SK-N-SH (cell line): ENCODE measurements around the gene LMNTD2. TPM values are rescaled to one million over a fixed set of nuclear protein-coding genes. Genes with fewer than 3 reads are reported as not detected.

Experiments
- CTCF ChIA-PET: fragments of 300-600, 350-600 bp; formaldehyde crosslinking; extraction: SDS; loops from one replicate; lab custom pipeline; 2021; lab: Yijun Ruan, JAX
- POLR2A ChIA-PET: fragments of 350-600 bp; sonication (Branson Sonifier 250); formaldehyde crosslinking; extraction: SDS; loops from one replicate; lab custom pipeline; 2020; ENCODE audit warnings: antibody characterized with exemption, inconsistent platforms; lab: Yijun Ruan, JAX
- DNase-seq: peaks from one replicate; pipeline ENCODE4 v3.0.0; 2012
- H2AFZ ChIP-seq: fragments of 200-600 bp; sonication (generic); 2 replicates; pipeline ENCODE4 v1.8.1; 2016; ENCODE audit warnings: antibody characterized with exemption, mild to moderate bottlenecking, low read depth
- H3F3A ChIP-seq: fragments of 200-600 bp; sonication (generic); replicated peaks from 2 replicates; pipeline ENCODE3; 2016; ENCODE audit warnings: antibody characterized with exemption, mild to moderate bottlenecking; ENCODE audit not compliant: insufficient read depth
- H3K27ac ChIP-seq, 2 experiments: fragments of 200-500 bp in 1 of 2; fragments of 200-600 bp in 1 of 2; sonication (Bioruptor generic) in 1 of 2; sonication (generic), shearing (Covaris generic) in 1 of 2; 2 replicates each; pipeline versions ENCODE4 v1.5.1 to v1.6.1; 2014 to 2016; ENCODE audit warnings: low read depth in 2 of 2, inconsistent platforms in 1 of 2, low read length in 1 of 2, mild to moderate bottlenecking in 1 of 2, mixed read lengths in 1 of 2
- H3K27me3 ChIP-seq: fragments of 200-600 bp; sonication (generic), shearing (Covaris generic); 2 replicates; pipeline ENCODE4 v1.6.1; 2016; ENCODE audit warnings: mixed run types; ENCODE audit not compliant: insufficient read depth
- H3K36me3 ChIP-seq, 2 experiments: fragments of 200-500 bp in 1 of 2; fragments of 200-600 bp in 1 of 2; sonication (Bioruptor generic) in 1 of 2; sonication (generic) in 1 of 2; replicated peaks in 1 of 2; 2 replicates each; pipeline versions ENCODE3 to v1.5.1; 2014 to 2016; ENCODE audit warnings: low read length in 1 of 2, mild to moderate bottlenecking in 1 of 2; ENCODE audit not compliant: insufficient read depth in 2 of 2, control insufficient read depth in 1 of 2
- H3K4me1 ChIP-seq, 2 experiments: fragments of 200-500 bp in 1 of 2; fragments of 200-600 bp in 1 of 2; sonication (Bioruptor generic) in 1 of 2; sonication (generic), shearing (Covaris generic) in 1 of 2; 2 replicates each; pipeline versions ENCODE4 v1.5.1 to v1.6.1; 2014 to 2016; ENCODE audit warnings: low read depth in 1 of 2, low read length in 1 of 2, mixed run types in 1 of 2; ENCODE audit not compliant: insufficient read depth in 2 of 2, control insufficient read depth in 1 of 2
- H3K4me2 ChIP-seq: fragments of 200-600 bp; sonication (generic), shearing (Covaris generic); 2 replicates; pipeline ENCODE4 v1.6.1; 2017; ENCODE audit warnings: mixed run types
- H3K4me3 ChIP-seq, 2 experiments: fragments of 200-500 bp in 1 of 2; fragments of 200-600 bp in 1 of 2; sonication (Bioruptor generic) in 1 of 2; sonication (generic), shearing (Covaris generic) in 1 of 2; 2 replicates each; pipeline versions ENCODE4 v1.5.1 to v1.8.1; 2014 to 2016; ENCODE audit warnings: low read depth in 2 of 2, inconsistent platforms in 1 of 2, low read length in 1 of 2, mild to moderate bottlenecking in 1 of 2, mixed read lengths in 1 of 2, moderate library complexity in 1 of 2
- H3K79me2 ChIP-seq: fragments of 200-600 bp; sonication (generic); 2 replicates; pipeline ENCODE4 v1.8.1; 2017; ENCODE audit warnings: mild to moderate bottlenecking; ENCODE audit not compliant: insufficient read depth
- H3K9ac ChIP-seq: fragments of 200-600 bp; sonication (generic); 2 replicates; pipeline ENCODE4 v1.6.1; 2017; ENCODE audit warnings: mixed run types
- H3K9me2 ChIP-seq: fragments of 200-600 bp; sonication (generic); 2 replicates; pipeline ENCODE4 v1.6.1; 2017; ENCODE audit warnings: mixed run types
- H3K9me3 ChIP-seq: fragments of 200-600 bp; sonication (generic); 2 replicates; pipeline ENCODE4 v1.6.1; 2017; ENCODE audit warnings: mixed run types, mild to moderate bottlenecking, moderate library complexity
- H4K20me1 ChIP-seq: fragments of 200-600 bp; sonication (generic); 2 replicates; pipeline ENCODE4 v1.6.1; 2017; ENCODE audit warnings: mild to moderate bottlenecking, mixed run types; ENCODE audit not compliant: insufficient read depth
- EP300 ChIP-seq, 2 experiments: IDR thresholded peaks; 2 replicates each; pipeline versions ENCODE4 v1.4.0 to v1.6.1; 2012; ENCODE audit warnings: borderline replicate concordance in 1 of 2, low read depth in 1 of 2, low read length in 1 of 2
- FOSL2 ChIP-seq: IDR thresholded peaks from 2 replicates; pipeline ENCODE4 v1.4.0; 2012; ENCODE audit warnings: low read depth, mild to moderate bottlenecking, moderate library complexity, borderline replicate concordance
- FOXJ3 ChIP-seq: sonication (generic); formaldehyde crosslinking; IDR thresholded peaks from 2 replicates; pipeline ENCODE4 v1.5.1; 2020; ENCODE audit warnings: mild to moderate bottlenecking, missing genetic modification reagents
- FOXM1 ChIP-seq: IDR thresholded peaks from 2 replicates; pipeline ENCODE4 v1.4.0; 2012; ENCODE audit warnings: low read depth, mild to moderate bottlenecking
- GATA2 ChIP-seq: sonication (generic); formaldehyde crosslinking; IDR thresholded peaks from 2 replicates; pipeline ENCODE4 v1.5.0; 2020; ENCODE audit warnings: mild to moderate bottlenecking, missing genetic modification reagents
- JUND ChIP-seq: IDR thresholded peaks from 2 replicates; pipeline ENCODE4 v1.4.0; 2012
- NFIC ChIP-seq: IDR thresholded peaks from 2 replicates; pipeline ENCODE4 v1.4.0; 2012; ENCODE audit warnings: borderline replicate concordance
- NRF1 ChIP-seq: IDR thresholded peaks from 2 replicates; pipeline ENCODE4 v1.6.1; 2012; ENCODE audit warnings: low read depth, mild to moderate bottlenecking, low read length
- POLR2AphosphoS5 ChIP-seq: IDR thresholded peaks from 2 replicates; pipeline ENCODE4 v1.6.1; 2012; ENCODE audit warnings: low read depth, low read length
- RAD21 ChIP-seq: IDR thresholded peaks from 2 replicates; pipeline ENCODE4 v1.6.1; 2012; ENCODE audit warnings: mild to moderate bottlenecking, low read length
- RCOR1 ChIP-seq: fragments of 150-350 bp; IDR thresholded peaks from 2 replicates; pipeline ENCODE4 v1.6.1; 2017; ENCODE audit warnings: antibody characterized with exemption, low read length
- RFX5 ChIP-seq: IDR thresholded peaks from 2 replicates; pipeline ENCODE4 v1.6.1; 2012; ENCODE audit warnings: mild to moderate bottlenecking, improper control_type of control experiment, low read length
- RXRA ChIP-seq: IDR thresholded peaks from 2 replicates; pipeline ENCODE4 v1.4.0; 2012; ENCODE audit warnings: low read depth, mild to moderate bottlenecking, borderline replicate concordance
- SIN3A ChIP-seq: IDR thresholded peaks from 2 replicates; pipeline ENCODE4 v1.6.1; 2012; ENCODE audit warnings: low read depth, mild to moderate bottlenecking, low read length, moderate library complexity, borderline replicate concordance
- TAF1 ChIP-seq: IDR thresholded peaks from 2 replicates; pipeline ENCODE4 v1.6.1; 2012; ENCODE audit warnings: low read depth, mild to moderate bottlenecking, low read length, moderate library complexity, borderline replicate concordance
- TCF12 ChIP-seq: IDR thresholded peaks from 2 replicates; pipeline ENCODE4 v1.4.0; 2012
- TEAD4 ChIP-seq: IDR thresholded peaks from 2 replicates; pipeline ENCODE4 v1.4.0; 2012; ENCODE audit warnings: mild to moderate bottlenecking, borderline replicate concordance; ENCODE audit not compliant: insufficient read depth
- WGBS: methylation state at CpG from one replicate; pipeline ENCODE4 v1.1.6; 2017; ENCODE audit warnings: low lambda C conversion rate; 5-methylcytosine and 5-hydroxymethylcytosine counted together
- polyA plus RNA-seq, 3 experiments: library from polyadenylated mRNA; depleted of rRNA; stranded (reverse); fragments of >200 nt; gene quantifications; 2 replicates each; pipeline ENCODE4 v1.2.3, GENCODE V29; 2012
- TF ChIP-seq, protein P1 (sequence below): IDR thresholded peaks from 2 replicates; pipeline ENCODE4 v1.4.0; 2012; ENCODE audit warnings: low read depth, borderline replicate concordance
- TF ChIP-seq, protein P2 (sequence below): fragments of 150-350 bp; IDR thresholded peaks from 2 replicates; pipeline ENCODE4 v1.6.1; 2016; ENCODE audit warnings: mild to moderate bottlenecking, low read depth, low read length
- TF ChIP-seq, protein P3 (sequence below): IDR thresholded peaks from 2 replicates; pipeline ENCODE4; 2012
- TF ChIP-seq, protein P4 (sequence below): IDR thresholded peaks from 2 replicates; pipeline ENCODE4 v1.6.1; 2012; ENCODE audit warnings: mild to moderate bottlenecking, low read depth, low read length, moderate library complexity
- TF ChIP-seq, protein P5 (sequence below): fragments of 200-600 bp; sonication (generic); IDR thresholded peaks from 2 replicates; pipeline ENCODE4 v1.6.1; 2017; ENCODE audit warnings: antibody characterized with exemption, mild to moderate bottlenecking, moderate library complexity

LMNTD2 gene
- polyA plus RNA-seq, 1 of the 3 experiments (the other 2 are of a cell fraction) = 2.4 TPM

DNA sequence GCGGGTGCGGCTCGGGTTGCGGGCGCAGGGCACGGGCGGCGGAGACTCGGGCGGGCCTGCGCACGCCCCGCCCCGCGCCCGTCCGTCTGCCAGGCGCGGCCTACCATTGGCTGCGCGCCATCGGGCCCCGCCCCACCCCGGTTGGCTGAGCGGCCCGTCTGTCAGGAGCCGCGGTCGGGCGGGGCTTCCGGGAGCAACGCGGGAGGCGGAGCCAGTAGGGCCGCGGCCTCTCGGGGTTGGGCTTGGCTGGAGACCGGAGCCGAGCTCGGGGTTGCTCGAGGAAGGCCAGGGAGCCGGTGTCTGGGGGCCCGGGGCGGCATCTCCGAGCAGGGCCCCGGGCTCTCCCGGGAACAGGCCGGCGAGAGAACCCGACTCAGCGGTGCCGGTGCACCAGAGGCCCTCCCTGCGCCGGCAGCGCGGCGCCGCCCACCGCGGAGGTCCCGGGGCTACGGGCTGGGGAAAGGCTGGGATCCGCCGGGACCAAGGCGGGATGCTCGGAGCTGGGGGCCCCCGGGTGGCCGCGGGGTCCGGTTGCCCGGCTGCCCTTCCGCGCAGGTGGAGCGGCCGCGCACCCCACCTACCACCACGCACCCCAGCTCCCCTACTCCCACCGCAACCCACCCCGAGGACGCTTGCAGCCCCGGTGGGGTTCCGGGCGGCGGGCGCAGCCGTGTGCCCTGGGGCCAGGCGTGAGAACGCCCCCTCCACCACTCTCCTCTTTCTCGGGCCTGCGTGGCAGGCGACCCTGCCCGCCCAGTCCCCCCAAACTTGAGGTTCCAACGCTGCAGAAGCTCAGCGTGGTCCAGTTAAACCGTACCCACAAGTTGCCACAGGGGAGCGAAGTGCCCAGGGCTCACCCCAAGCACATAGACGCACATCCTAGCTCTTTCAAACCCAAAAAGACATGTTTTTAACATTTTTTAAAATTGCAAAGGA is 24.8 kb downstream of the LMNTD2 start, which contains the start of gene HRAS:
TSS of gene HRAS (minus strand) at position 58 of the 936 bp plus-strand sequence.
- ChIA-PET CTCF (interaction anchor here (0.7 to 1.6 kb wide), 7 partner anchors 9 to 127 kb away, joined by 3 to 12 read pairs (median 3); no protein-coding TSS in a partner anchor), POLR2A (interaction anchor here (1.2 kb wide), 1 partner anchor 19 kb away, joined by 4 read pairs; no protein-coding TSS in a partner anchor)
- H4K20me1 ChIP-seq = peaks cover 10% of the 10 kb centered on the region; the same call in 1 of the 2 replicates
- H3K4me3 ChIP-seq = peak within 1 kb of the TSS; percentile 88 to 92
- H2AFZ ChIP-seq = peak within 1 kb of the TSS; percentile 2; the same call in 1 of the 2 replicates
- peaks cover 0 to 27% of the 10 kb centered on the region in 2 experiments for H3K36me3 ChIP-seq
- peak within 1 kb of the TSS; percentile 45 to 89; a peak in 3 of 4 replicates for H3K27ac ChIP-seq
- peak within 1 kb of the TSS; percentile 99 for H3K4me2 ChIP-seq
- H3K9me2 ChIP-seq = no peaks in the 10 kb centered on the region
- H3K79me2 ChIP-seq = peaks cover 15% of the 10 kb centered on the region
- no peaks in the 10 kb centered on the region for H3K27me3 ChIP-seq
- DNase-seq = peak; percentile 100
- 12% methylated on average over 29 of the region's 97 CpGs for WGBS
- H3K4me1 ChIP-seq = peaks cover 0 to 12% of the 10 kb centered on the region in 2 experiments; a peak in 1 of 4 replicates
- H3K9ac ChIP-seq = peak within 1 kb of the TSS; percentile 79
- no peaks in the 10 kb centered on the region for H3K9me3 ChIP-seq
- H3F3A ChIP-seq = no peaks in the 10 kb centered on the region
- TF ChIP-seq RXRA = no peak
- no peak for TF ChIP-seq TEAD4
- TF ChIP-seq, protein P1, sequence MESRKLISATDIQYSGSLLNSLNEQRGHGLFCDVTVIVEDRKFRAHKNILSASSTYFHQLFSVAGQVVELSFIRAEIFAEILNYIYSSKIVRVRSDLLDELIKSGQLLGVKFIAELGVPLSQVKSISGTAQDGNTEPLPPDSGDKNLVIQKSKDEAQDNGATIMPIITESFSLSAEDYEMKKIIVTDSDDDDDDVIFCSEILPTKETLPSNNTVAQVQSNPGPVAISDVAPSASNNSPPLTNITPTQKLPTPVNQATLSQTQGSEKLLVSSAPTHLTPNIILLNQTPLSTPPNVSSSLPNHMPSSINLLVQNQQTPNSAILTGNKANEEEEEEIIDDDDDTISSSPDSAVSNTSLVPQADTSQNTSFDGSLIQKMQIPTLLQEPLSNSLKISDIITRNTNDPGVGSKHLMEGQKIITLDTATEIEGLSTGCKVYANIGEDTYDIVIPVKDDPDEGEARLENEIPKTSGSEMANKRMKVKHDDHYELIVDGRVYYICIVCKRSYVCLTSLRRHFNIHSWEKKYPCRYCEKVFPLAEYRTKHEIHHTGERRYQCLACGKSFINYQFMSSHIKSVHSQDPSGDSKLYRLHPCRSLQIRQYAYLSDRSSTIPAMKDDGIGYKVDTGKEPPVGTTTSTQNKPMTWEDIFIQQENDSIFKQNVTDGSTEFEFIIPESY = no peak
- no peak for TF ChIP-seq RAD21
- TF ChIP-seq, protein P2, sequence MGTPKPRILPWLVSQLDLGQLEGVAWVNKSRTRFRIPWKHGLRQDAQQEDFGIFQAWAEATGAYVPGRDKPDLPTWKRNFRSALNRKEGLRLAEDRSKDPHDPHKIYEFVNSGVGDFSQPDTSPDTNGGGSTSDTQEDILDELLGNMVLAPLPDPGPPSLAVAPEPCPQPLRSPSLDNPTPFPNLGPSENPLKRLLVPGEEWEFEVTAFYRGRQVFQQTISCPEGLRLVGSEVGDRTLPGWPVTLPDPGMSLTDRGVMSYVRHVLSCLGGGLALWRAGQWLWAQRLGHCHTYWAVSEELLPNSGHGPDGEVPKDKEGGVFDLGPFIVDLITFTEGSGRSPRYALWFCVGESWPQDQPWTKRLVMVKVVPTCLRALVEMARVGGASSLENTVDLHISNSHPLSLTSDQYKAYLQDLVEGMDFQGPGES = peak; percentile 84
- TF ChIP-seq FOXM1 = no peak
- TF ChIP-seq, protein P3, sequence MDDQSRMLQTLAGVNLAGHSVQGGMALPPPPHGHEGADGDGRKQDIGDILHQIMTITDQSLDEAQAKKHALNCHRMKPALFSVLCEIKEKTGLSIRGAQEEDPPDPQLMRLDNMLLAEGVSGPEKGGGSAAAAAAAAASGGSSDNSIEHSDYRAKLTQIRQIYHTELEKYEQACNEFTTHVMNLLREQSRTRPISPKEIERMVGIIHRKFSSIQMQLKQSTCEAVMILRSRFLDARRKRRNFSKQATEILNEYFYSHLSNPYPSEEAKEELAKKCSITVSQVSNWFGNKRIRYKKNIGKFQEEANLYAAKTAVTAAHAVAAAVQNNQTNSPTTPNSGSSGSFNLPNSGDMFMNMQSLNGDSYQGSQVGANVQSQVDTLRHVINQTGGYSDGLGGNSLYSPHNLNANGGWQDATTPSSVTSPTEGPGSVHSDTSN = peak; percentile 99
- TF ChIP-seq TAF1 = peak; percentile 80
- no peak; the same call in 1 of the 2 replicates for TF ChIP-seq NFIC
- TF ChIP-seq, protein P4, sequence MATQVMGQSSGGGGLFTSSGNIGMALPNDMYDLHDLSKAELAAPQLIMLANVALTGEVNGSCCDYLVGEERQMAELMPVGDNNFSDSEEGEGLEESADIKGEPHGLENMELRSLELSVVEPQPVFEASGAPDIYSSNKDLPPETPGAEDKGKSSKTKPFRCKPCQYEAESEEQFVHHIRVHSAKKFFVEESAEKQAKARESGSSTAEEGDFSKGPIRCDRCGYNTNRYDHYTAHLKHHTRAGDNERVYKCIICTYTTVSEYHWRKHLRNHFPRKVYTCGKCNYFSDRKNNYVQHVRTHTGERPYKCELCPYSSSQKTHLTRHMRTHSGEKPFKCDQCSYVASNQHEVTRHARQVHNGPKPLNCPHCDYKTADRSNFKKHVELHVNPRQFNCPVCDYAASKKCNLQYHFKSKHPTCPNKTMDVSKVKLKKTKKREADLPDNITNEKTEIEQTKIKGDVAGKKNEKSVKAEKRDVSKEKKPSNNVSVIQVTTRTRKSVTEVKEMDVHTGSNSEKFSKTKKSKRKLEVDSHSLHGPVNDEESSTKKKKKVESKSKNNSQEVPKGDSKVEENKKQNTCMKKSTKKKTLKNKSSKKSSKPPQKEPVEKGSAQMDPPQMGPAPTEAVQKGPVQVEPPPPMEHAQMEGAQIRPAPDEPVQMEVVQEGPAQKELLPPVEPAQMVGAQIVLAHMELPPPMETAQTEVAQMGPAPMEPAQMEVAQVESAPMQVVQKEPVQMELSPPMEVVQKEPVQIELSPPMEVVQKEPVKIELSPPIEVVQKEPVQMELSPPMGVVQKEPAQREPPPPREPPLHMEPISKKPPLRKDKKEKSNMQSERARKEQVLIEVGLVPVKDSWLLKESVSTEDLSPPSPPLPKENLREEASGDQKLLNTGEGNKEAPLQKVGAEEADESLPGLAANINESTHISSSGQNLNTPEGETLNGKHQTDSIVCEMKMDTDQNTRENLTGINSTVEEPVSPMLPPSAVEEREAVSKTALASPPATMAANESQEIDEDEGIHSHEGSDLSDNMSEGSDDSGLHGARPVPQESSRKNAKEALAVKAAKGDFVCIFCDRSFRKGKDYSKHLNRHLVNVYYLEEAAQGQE = no peak
- TF ChIP-seq GATA2 (CRISPR knock-in tag) = no peak
- no peak for TF ChIP-seq RCOR1
- TF ChIP-seq RFX5 = no peak
- TF ChIP-seq, protein P5, sequence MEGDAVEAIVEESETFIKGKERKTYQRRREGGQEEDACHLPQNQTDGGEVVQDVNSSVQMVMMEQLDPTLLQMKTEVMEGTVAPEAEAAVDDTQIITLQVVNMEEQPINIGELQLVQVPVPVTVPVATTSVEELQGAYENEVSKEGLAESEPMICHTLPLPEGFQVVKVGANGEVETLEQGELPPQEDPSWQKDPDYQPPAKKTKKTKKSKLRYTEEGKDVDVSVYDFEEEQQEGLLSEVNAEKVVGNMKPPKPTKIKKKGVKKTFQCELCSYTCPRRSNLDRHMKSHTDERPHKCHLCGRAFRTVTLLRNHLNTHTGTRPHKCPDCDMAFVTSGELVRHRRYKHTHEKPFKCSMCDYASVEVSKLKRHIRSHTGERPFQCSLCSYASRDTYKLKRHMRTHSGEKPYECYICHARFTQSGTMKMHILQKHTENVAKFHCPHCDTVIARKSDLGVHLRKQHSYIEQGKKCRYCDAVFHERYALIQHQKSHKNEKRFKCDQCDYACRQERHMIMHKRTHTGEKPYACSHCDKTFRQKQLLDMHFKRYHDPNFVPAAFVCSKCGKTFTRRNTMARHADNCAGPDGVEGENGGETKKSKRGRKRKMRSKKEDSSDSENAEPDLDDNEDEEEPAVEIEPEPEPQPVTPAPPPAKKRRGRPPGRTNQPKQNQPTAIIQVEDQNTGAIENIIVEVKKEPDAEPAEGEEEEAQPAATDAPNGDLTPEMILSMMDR = no peak
- peak; percentile 90 for TF ChIP-seq POLR2AphosphoS5
- no peak for TF ChIP-seq JUND
- TF ChIP-seq FOSL2 = no peak
- 0 out of 2 replicates have a peak, but pooled peaks have one; percentile 17 for TF ChIP-seq FOXJ3
- TF ChIP-seq TCF12 = no peak
- TF ChIP-seq SIN3A = no peak; the same call in 1 of the 2 replicates
- peak; percentile 76 for TF ChIP-seq NRF1
- TF ChIP-seq EP300 (IDR thresholded peaks at IDR 0.05; ENCODE audit: borderline replicate concordance in 1 of 2, low read depth in 1 of 2, low read length in 1 of 2) = no peak
